GM20000 (cell line): Measurements from ENCODE around the gene STAM.
"Not testable (repeated sequence)": the region's sequence is repeated elsewhere in the genome, so short reads cannot be mapped to it uniquely, and the experiment has no call there.

Experiments used
- DNase-seq: peaks from one replicate; pipeline ENCODE4 v3.0.0; 2012; ENCODE audit warnings: low spot score
- TF ChIP-seq, protein P1 (sequence below): IDR thresholded peaks from 2 replicates; pipeline ENCODE4 v1.5.1; 2012; ENCODE audit warnings: mild to moderate bottlenecking, control low read depth; ENCODE audit errors: extremely low read depth, missing control alignments

The STAM gene

GRCh38 chr10:17712717-17713471 lies 68.9 kb downstream of the STAM start:
- DNase-seq: no peak
- TF ChIP-seq, protein P1, sequence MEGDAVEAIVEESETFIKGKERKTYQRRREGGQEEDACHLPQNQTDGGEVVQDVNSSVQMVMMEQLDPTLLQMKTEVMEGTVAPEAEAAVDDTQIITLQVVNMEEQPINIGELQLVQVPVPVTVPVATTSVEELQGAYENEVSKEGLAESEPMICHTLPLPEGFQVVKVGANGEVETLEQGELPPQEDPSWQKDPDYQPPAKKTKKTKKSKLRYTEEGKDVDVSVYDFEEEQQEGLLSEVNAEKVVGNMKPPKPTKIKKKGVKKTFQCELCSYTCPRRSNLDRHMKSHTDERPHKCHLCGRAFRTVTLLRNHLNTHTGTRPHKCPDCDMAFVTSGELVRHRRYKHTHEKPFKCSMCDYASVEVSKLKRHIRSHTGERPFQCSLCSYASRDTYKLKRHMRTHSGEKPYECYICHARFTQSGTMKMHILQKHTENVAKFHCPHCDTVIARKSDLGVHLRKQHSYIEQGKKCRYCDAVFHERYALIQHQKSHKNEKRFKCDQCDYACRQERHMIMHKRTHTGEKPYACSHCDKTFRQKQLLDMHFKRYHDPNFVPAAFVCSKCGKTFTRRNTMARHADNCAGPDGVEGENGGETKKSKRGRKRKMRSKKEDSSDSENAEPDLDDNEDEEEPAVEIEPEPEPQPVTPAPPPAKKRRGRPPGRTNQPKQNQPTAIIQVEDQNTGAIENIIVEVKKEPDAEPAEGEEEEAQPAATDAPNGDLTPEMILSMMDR: no peak

DNA sequence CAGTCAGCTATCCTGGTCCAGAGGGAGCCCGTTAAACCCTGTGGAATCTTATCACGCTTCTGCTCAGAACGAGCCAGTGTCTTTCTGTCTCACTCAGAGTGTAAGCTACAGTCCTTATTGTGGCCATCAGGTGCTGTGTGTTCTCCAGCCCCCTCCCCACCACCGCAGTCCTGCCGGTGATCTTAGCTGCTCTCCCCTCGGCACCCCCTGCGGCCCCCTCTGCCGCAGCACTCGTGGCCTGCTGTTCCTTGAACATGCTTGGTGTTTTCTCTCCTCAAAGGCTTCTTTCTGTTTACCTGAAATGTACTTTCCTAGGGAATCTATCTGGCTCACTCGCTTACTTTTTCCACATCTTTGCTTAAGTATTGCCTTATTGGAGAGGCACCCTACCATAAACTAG lies 69.8 kb downstream of the STAM start:
- no peak for DNase-seq
- TF ChIP-seq, protein P1: no peak

DNA sequence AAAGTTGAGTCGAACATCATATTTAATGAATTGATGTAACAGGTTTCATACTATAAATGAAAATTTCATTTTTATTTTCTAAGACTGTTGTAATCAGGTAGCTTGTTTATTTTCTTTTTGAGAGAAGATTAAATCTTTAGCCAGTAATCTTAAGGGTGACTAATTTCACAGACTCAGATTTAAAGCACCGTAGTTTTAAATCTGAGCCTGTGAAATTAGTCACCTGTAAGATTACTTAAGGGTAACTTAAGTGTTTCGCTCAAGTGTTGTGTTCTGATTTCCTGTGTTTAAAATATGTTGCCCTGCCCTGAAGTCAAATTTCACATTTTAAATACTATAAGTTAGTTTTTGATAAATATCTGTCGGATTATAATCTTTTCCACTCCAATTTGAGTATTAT lies 72.2 kb downstream of the STAM start:
- no peak for DNase-seq
- TF ChIP-seq, protein P1: no peak

- not testable (repeated sequence) for DNase-seq
Measured at GRCh38 chr10:17722317-17723014, 78.5 kb downstream of the STAM start.

DNA sequence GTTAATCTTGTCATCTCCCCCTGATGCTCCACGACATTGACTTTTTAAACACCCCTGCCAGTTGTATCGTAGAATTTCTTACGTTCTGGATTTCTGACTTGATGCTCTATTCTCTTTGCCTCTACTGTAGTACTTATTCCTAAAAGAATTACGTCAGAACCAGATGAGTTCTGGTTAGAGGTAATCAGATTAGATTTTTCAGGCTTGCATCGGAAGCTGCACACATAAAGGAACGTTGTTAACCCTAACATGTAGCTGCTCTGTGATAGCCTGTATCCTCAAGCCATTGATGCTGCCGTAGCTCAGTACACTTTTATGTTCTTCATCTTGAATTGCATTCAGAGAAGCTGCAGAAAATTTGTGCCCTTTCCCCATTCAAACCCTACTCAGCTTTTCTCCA lies 81.8 kb downstream of the STAM start:
- no peak for DNase-seq
- TF ChIP-seq, protein P1: no peak

GRCh38 chr10:17729630-17730029 lies 85.7 kb downstream of the STAM start:
- TF ChIP-seq, protein P1: no peak
- DNase-seq: no peak

DNA sequence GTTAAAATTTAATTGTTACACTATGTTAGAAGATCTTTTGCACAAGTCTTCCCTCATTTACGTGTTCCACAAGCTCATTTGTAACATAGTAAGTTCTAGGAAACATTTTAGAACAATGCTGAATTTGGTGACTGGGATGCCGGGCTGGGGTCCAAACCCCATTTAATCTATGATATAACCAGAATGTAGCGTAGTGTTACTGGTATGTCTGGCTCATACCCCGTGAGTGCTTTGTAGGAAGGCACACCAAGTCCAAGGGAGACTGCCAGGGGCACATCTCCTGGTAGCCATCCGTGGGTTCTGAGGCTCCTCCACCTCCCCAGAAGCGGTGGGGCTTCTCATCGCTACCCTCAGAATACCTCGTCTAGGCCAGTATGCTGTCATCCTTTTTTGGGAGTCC lies 86.7 kb downstream of the STAM start:
- DNase-seq: no peak
- TF ChIP-seq, protein P1: no peak
